A673 (cell line): ENCODE data around the gene AKTIP. TPM values are rescaled to one million over a fixed set of nuclear protein-coding genes. Genes with fewer than 3 reads are reported as not detected.

Experiments used
- BruUV-seq: library from RNA; stranded (reverse); fragments of 400-500 nt; replicated peaks from 2 replicates; lab custom pipeline; 2021; lab: Mats Ljungman, UMichigan
- CTCF ChIA-PET: fragments of 300-600 bp; sonication (Branson Sonifier 250); formaldehyde crosslinking; loops from one replicate; lab custom pipeline; 2022; ENCODE audit warnings: antibody characterized with exemption; lab: Charles Lee
- POLR2A ChIA-PET: fragments of 300-600 bp; sonication (Branson Sonifier 250); formaldehyde crosslinking; loops from one replicate; lab custom pipeline; 2022; ENCODE audit warnings: antibody characterized with exemption; ENCODE audit not compliant: low non-redundant PET; lab: Charles Lee
- DNase-seq: peaks from one replicate; pipeline ENCODE4 v3.0.0-alpha.2; 2015; ENCODE audit warnings: low spot score
- H3K27ac ChIP-seq: fragments of 200-600 bp; sonication (generic); 2 replicates; pipeline ENCODE4 v1.5.1; 2016; ENCODE audit warnings: mixed run types, low read depth, mild to moderate bottlenecking, mixed read lengths, antibody characterized with exemption, low read length; ENCODE audit not compliant: poor library complexity, severe bottlenecking
- H3K27me3 ChIP-seq: fragments of 200-600 bp; sonication (generic); replicated peaks from 2 replicates; pipeline ENCODE4 v1.6.1; 2017; ENCODE audit warnings: mixed run types, low read depth, mild to moderate bottlenecking, mixed read lengths, antibody characterized with exemption, low read length; ENCODE audit not compliant: insufficient read depth, poor library complexity
- H3K36me3 ChIP-seq: fragments of 200-600 bp; sonication (generic); 2 replicates; pipeline ENCODE4 v1.6.1; 2016; ENCODE audit warnings: mixed run types, mild to moderate bottlenecking, mixed read lengths, antibody characterized with exemption, low read length; ENCODE audit not compliant: insufficient read depth, poor library complexity, severe bottlenecking
- H3K4me1 ChIP-seq: fragments of 200-600 bp; sonication (generic); 2 replicates; pipeline ENCODE4 v1.6.1; 2017; ENCODE audit warnings: mixed run types, mild to moderate bottlenecking, mixed read lengths, antibody characterized with exemption, low read length; ENCODE audit not compliant: insufficient read depth, poor library complexity, severe bottlenecking
- H3K4me3 ChIP-seq: fragments of 200-600 bp; sonication (generic); 2 replicates; pipeline ENCODE4 v1.5.1; 2016; ENCODE audit warnings: low read depth, mixed run types, mild to moderate bottlenecking, mixed read lengths, low read length; ENCODE audit not compliant: poor library complexity, severe bottlenecking
- H3K9me3 ChIP-seq: fragments of 200-600 bp; sonication (generic); 2 replicates; pipeline ENCODE4 v1.6.1; 2016; ENCODE audit warnings: mixed run types, low read depth, mild to moderate bottlenecking, mixed read lengths, antibody characterized with exemption, low read length; ENCODE audit not compliant: poor library complexity, severe bottlenecking
- EZH2 ChIP-seq: fragments of 200-600 bp; sonication (generic); IDR thresholded peaks from 2 replicates; pipeline ENCODE4 v1.6.1; 2017; ENCODE audit warnings: borderline replicate concordance, low read depth, mild to moderate bottlenecking, mixed read lengths, antibody characterized with exemption, low read length; ENCODE audit not compliant: poor library complexity, severe bottlenecking
- intact Hi-C: fragments of 100-400 bp; cut with micrococcal nuclease; formaldehyde crosslinking; loops from one replicate; pipeline ENCODE4 v1.10.0; 2022; ENCODE audit not compliant: unreplicated experiment
- total RNA-seq: library from RNA; stranded (reverse); gene quantifications from 2 replicates; pipeline ENCODE4 v1.2.3, GENCODE V29; 2021
- TF ChIP-seq, protein P1 (sequence below): fragments of 300-800, 200-600 bp; sonication (generic); conservative IDR thresholded peaks from 2 replicates; pipeline ENCODE4 v1.5.1; 2017; ENCODE audit warnings: low read depth, mild to moderate bottlenecking, antibody characterized with exemption, low read length, moderate library complexity, mixed read lengths

Gene AKTIP
- total RNA-seq, 1 experiment from 2014 or later, result 15.0 TPM

DNA sequence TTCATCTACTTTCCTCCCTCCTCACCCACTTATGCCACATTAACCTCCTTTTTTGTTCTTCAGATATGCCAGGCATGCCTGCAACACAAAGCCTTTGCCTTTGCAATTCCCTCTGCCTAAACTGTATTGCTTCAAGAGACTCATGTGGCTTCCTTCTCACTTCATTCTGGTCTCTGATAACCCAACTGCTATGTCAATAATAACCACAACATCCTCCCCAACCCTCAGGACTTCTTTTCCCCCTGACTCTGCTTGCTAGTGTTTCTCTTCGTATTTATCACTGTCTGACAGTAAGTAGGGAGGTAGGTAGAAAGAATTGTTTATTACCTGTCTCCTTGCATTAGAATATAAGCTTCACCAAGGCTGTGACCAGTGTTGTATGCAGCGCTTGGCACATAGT lies 46.4 kb downstream of the AKTIP start:
- no peak overlapping the region for H3K27ac ChIP-seq
- H3K4me1 ChIP-seq, result no peaks in the 10 kb centered on the region
- no peak for DNase-seq
- H3K27me3 ChIP-seq, result no peaks in the 10 kb centered on the region
- ChIA-PET POLR2A (no interaction called here), CTCF (no interaction called here)
- TF ChIP-seq EZH2, result no peak
- TF ChIP-seq, protein P1, sequence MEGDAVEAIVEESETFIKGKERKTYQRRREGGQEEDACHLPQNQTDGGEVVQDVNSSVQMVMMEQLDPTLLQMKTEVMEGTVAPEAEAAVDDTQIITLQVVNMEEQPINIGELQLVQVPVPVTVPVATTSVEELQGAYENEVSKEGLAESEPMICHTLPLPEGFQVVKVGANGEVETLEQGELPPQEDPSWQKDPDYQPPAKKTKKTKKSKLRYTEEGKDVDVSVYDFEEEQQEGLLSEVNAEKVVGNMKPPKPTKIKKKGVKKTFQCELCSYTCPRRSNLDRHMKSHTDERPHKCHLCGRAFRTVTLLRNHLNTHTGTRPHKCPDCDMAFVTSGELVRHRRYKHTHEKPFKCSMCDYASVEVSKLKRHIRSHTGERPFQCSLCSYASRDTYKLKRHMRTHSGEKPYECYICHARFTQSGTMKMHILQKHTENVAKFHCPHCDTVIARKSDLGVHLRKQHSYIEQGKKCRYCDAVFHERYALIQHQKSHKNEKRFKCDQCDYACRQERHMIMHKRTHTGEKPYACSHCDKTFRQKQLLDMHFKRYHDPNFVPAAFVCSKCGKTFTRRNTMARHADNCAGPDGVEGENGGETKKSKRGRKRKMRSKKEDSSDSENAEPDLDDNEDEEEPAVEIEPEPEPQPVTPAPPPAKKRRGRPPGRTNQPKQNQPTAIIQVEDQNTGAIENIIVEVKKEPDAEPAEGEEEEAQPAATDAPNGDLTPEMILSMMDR, result no peak
- no TSS peak for BruUV-seq
- H3K36me3 ChIP-seq, result peaks cover 25% of the 10 kb centered on the region
- no peaks in the 10 kb centered on the region for H3K9me3 ChIP-seq
- no peak overlapping the region for H3K4me3 ChIP-seq
- intact Hi-C loops, result no loop called here

GRCh38 chr16:53453928-53454327 lies 49.1 kb downstream of the AKTIP start:
- H3K27me3 ChIP-seq, result no peaks in the 10 kb centered on the region
- POLR2A ChIA-PET, result no interaction called here
- H3K27ac ChIP-seq, result no peak overlapping the region
- intact Hi-C loops, result no loop called here
- no peaks in the 10 kb centered on the region for H3K9me3 ChIP-seq
- no peak for DNase-seq
- H3K36me3 ChIP-seq, result peaks cover 18% of the 10 kb centered on the region
- TF ChIP-seq, protein P1, result no peak
- no peak for TF ChIP-seq EZH2
- no peak overlapping the region for H3K4me3 ChIP-seq
- CTCF ChIA-PET, result no interaction called here
- H3K4me1 ChIP-seq, result no peaks in the 10 kb centered on the region
- no TSS peak for BruUV-seq

- CTCF ChIA-PET, result no interaction called here
- no peaks in the 10 kb centered on the region for H3K9me3 ChIP-seq
- H3K27ac ChIP-seq, result no peak overlapping the region
- intact Hi-C loops, result no loop called here
- BruUV-seq, result no TSS peak
- POLR2A ChIA-PET, result no interaction called here
- no peak overlapping the region for H3K4me3 ChIP-seq
- peaks cover 24% of the 10 kb centered on the region for H3K36me3 ChIP-seq
- no peak for DNase-seq
- no peak for TF ChIP-seq EZH2
- TF ChIP-seq, protein P1, result no peak
- no peaks in the 10 kb centered on the region for H3K27me3 ChIP-seq
- H3K4me1 ChIP-seq, result no peaks in the 10 kb centered on the region
Observed at GRCh38 chr16:53449816-53450517, 53.0 kb downstream of the AKTIP start.
